HepG2 (cell line): ENCODE data around the gene PC. TPM values are rescaled to one million over a fixed set of nuclear protein-coding genes. Genes with fewer than 3 reads are reported as not detected.

Experiments
- ATAC-seq: fragments of 200-7000 bp; cut with Tn5 transposase; 3 replicates; pipeline ENCODE4 v1.9.1; 2020; ENCODE audit warnings: mild to moderate bottlenecking, moderate library complexity
- BruUV-seq: library from RNA; stranded (reverse); fragments of 400-500 nt; replicated peaks from 2 replicates; lab custom pipeline; 2021; lab: Mats Ljungman, UMichigan
- CTCF ChIA-PET: fragments of 300-600 bp; formaldehyde crosslinking; extraction: SDS; loops from one replicate; lab custom pipeline; 2021; ENCODE audit warnings: low total read pairs, inconsistent platforms, low intra/inter-chr PET ratio; lab: Yijun Ruan, JAX
- POLR2A ChIA-PET: fragments of 350-600 bp; sonication (Branson Sonifier 250); formaldehyde crosslinking; loops from one replicate; lab custom pipeline; 2020; ENCODE audit warnings: antibody characterized with exemption, inconsistent platforms; lab: Yijun Ruan, JAX
- DNase-seq: peaks from one replicate; pipeline ENCODE4 v3.0.0-alpha.2; 2015; ENCODE audit warnings: low spot score
- FAIRE-seq: peaks from 3 replicates; lab custom pipeline; 2011; peaks lifted over from hg19 to GRCh38; lab: Jason Lieb, UNC
- H2AFZ ChIP-seq: one replicate; pipeline ENCODE4 v1.6.1; 2011; ENCODE audit warnings: low read length, inconsistent platforms
- H3K27ac ChIP-seq: fragments of 300-600 bp; 3 replicates; pipeline ENCODE4 v1.8.0; 2011; ENCODE audit warnings: mixed run types, mild to moderate bottlenecking, mixed read lengths, low read length, inconsistent platforms; ENCODE audit not compliant: insufficient read depth; ENCODE audit errors: extremely low read length
- H3K27me3 ChIP-seq, 2 experiments: fragments of 200-600 bp in 1 of 2; 2 replicates in 1 of 2; 3 replicates in 1 of 2; pipeline versions ENCODE4 v1.6.0 to v1.8.0; 2011; ENCODE audit warnings: low read length in 2 of 2, mild to moderate bottlenecking in 2 of 2, moderate library complexity in 2 of 2, inconsistent platforms in 1 of 2; ENCODE audit not compliant: insufficient read depth in 2 of 2, control insufficient read depth in 1 of 2
- H3K36me3 ChIP-seq, 2 experiments: fragments of 200-600 bp in 1 of 2; replicated peaks in 1 of 2; 2 replicates in 1 of 2; 3 replicates in 1 of 2; pipeline versions ENCODE4 v1.5.1 to v1.8.0; 2011; ENCODE audit warnings: low read length in 2 of 2, inconsistent platforms in 1 of 2; ENCODE audit not compliant: insufficient read depth in 2 of 2, control insufficient read depth in 1 of 2
- H3K4me1 ChIP-seq: 2 replicates; pipeline ENCODE4 v1.5.1; 2012; ENCODE audit warnings: low read length, inconsistent platforms; ENCODE audit not compliant: insufficient read depth
- H3K4me2 ChIP-seq: 2 replicates; pipeline ENCODE4 v1.6.0; 2011; ENCODE audit warnings: low read depth, low read length, inconsistent platforms
- H3K4me3 ChIP-seq, 3 experiments: fragments of 200-600 bp in 1 of 3; sonication (generic), shearing (Covaris generic) in 1 of 3; replicated peaks in 1 of 3; 2 replicates each; pipeline ENCODE4 v1.5.1; 2011 to 2016; ENCODE audit warnings: low read length in 3 of 3, inconsistent platforms in 2 of 3, low read depth in 2 of 3, mild to moderate bottlenecking in 2 of 3, control low read depth in 1 of 3, mixed read lengths in 1 of 3; ENCODE audit not compliant: insufficient read depth in 1 of 3
- H3K79me2 ChIP-seq: one replicate; pipeline ENCODE4 v1.6.1; 2011; ENCODE audit warnings: low read length, inconsistent platforms; ENCODE audit not compliant: insufficient read depth
- H3K9ac ChIP-seq: 2 replicates; pipeline ENCODE4 v1.6.0; 2011; ENCODE audit warnings: mild to moderate bottlenecking, low read depth, low read length, inconsistent platforms; ENCODE audit not compliant: insufficient read depth
- H3K9me3 ChIP-seq: 2 replicates; pipeline ENCODE4 v1.5.1; 2012; ENCODE audit warnings: mild to moderate bottlenecking, low read length
- H4K20me1 ChIP-seq: 2 replicates; pipeline ENCODE4 v1.6.0; 2011; ENCODE audit warnings: inconsistent platforms, mild to moderate bottlenecking, low read length, moderate library complexity; ENCODE audit not compliant: insufficient read depth
- CCAR2 ChIP-seq: fragments of 200-400 bp; formaldehyde crosslinking; optimal IDR thresholded peaks from 2 replicates; pipeline ENCODE3; 2018; ENCODE audit warnings: low read depth, mild to moderate bottlenecking, low read length, moderate library complexity
- GPN1 ChIP-seq: sonication (generic); formaldehyde crosslinking; IDR thresholded peaks from 2 replicates; pipeline ENCODE4 v1.5.1; 2020; ENCODE audit warnings: missing genetic modification reagents, borderline replicate concordance
- HDAC1 ChIP-seq: sonication (generic); formaldehyde crosslinking; IDR thresholded peaks from 2 replicates; pipeline ENCODE4 v1.5.1; 2020; ENCODE audit warnings: mild to moderate bottlenecking, missing genetic modification reagents
- HDAC2 ChIP-seq: sonication (generic); formaldehyde crosslinking; IDR thresholded peaks from 2 replicates; pipeline ENCODE4 v1.4.0; 2020; ENCODE audit warnings: missing genetic modification reagents
- HNRNPUL1 ChIP-seq: fragments of 200-400 bp; formaldehyde crosslinking; IDR thresholded peaks from 2 replicates; pipeline ENCODE4 v1.6.1; 2017; ENCODE audit warnings: low read depth, mild to moderate bottlenecking, low read length, moderate library complexity
- ISX ChIP-seq: sonication (generic); formaldehyde crosslinking; conservative IDR thresholded peaks from 2 replicates; pipeline ENCODE4 v1.5.0; 2020; ENCODE audit warnings: missing genetic modification reagents
- KDM6A ChIP-seq: IDR thresholded peaks from 2 replicates; pipeline ENCODE4 v1.6.1; 2016; ENCODE audit warnings: low read depth
- KLF6 ChIP-seq: IDR thresholded peaks from 2 replicates; pipeline ENCODE4 v1.8.0; 2016; ENCODE audit warnings: missing biosample characterization, missing genetic modification reagents
- KMT2A ChIP-seq: sonication (generic); formaldehyde crosslinking; IDR thresholded peaks from 2 replicates; pipeline ENCODE4 v1.4.0; 2020; ENCODE audit warnings: missing genetic modification reagents
- MLX ChIP-seq: IDR thresholded peaks from 2 replicates; pipeline ENCODE4 v1.6.1; 2016
- YY1 ChIP-seq: IDR thresholded peaks from 2 replicates; pipeline ENCODE4 v1.6.1; 2011; ENCODE audit warnings: low read length, low read depth, moderate library complexity, mild to moderate bottlenecking; ENCODE audit not compliant: insufficient read depth, insufficient replicate concordance
- ZNF251 ChIP-seq: sonication (generic); formaldehyde crosslinking; IDR thresholded peaks from 2 replicates; pipeline ENCODE4 v1.9.0; 2021; ENCODE audit warnings: mild to moderate bottlenecking, missing genetic modification reagents
- ZNF546 ChIP-seq: sonication (generic); formaldehyde crosslinking; conservative IDR thresholded peaks from 2 replicates; pipeline ENCODE4 v1.8.1; 2023; ENCODE audit warnings: mild to moderate bottlenecking, missing genetic modification reagents
- ZNF773 ChIP-seq: sonication (generic); formaldehyde crosslinking; IDR thresholded peaks from 2 replicates; pipeline ENCODE4 v1.4.0; 2020; ENCODE audit warnings: missing genetic modification reagents, borderline replicate concordance
- WGBS: methylation state at CpG from one replicate; pipeline ENCODE4 v1.1.6; 2017; ENCODE audit warnings: low lambda C conversion rate; 5-methylcytosine and 5-hydroxymethylcytosine counted together
- in situ Hi-C: cut with HindIII; loops from 2 replicates; pipeline ENCODE4 v1.10.0; 2017; ENCODE audit warnings: low pct_unique_long_range_greater_than_20kb; ENCODE audit not compliant: extremely low pct_ligation_motif_present
- intact Hi-C: fragments of 100-400 bp; cut with micrococcal nuclease; formaldehyde crosslinking; loops from one replicate; pipeline ENCODE4 v1.10.0; 2022; ENCODE audit not compliant: unreplicated experiment
- polyA plus RNA-seq, 8 experiments: library from polyadenylated mRNA; depleted of rRNA in 3 of 8; stranded (reverse) in 7 of 8; unstranded in 1 of 8; fragments of >200 nt; fragmentation: Illumina TruSeq in 4 of 8; extraction: Trizol in 4 of 8; gene quantifications; 2 replicates each; pipeline versions ENCODE4 v1.2.1 to v1.2.3, GENCODE V29; 2011 to 2016; ENCODE audit warnings: low read depth in 4 of 8, missing spikeins in 1 of 8, mixed read lengths in 1 of 8; ENCODE audit not compliant: insufficient read depth in 1 of 8
- total RNA-seq, 5 experiments: library from RNA; depleted of rRNA; stranded (reverse); fragments of >200 nt; fragmentation: Illumina TruSeq; extraction: Trizol; gene quantifications; 2 replicates each; pipeline ENCODE4 v1.2.3, GENCODE V29; 2016; ENCODE audit warnings: low read depth in 1 of 5
- TF ChIP-seq, protein P1 (sequence below): sonication (generic); formaldehyde crosslinking; IDR thresholded peaks from 2 replicates; pipeline ENCODE4 v1.4.0; 2020; ENCODE audit warnings: mild to moderate bottlenecking, missing genetic modification reagents
- TF ChIP-seq, protein P2 (sequence below): fragments of 450-650 bp; IDR thresholded peaks from 2 replicates; pipeline ENCODE4 v1.6.1; 2016

PC gene
- total and polyA plus RNA-seq, 2 of the 13 experiments (the other 11 are each of a cell fraction or from before 2014, with no cell fraction given) = 29.0 to 39.0 TPM

- H3K9me3 ChIP-seq = no peaks in the 10 kb centered on the region
- TF ChIP-seq CCAR2 (no peak), HNRNPUL1 (no peak), ZNF546 (CRISPR knock-in tag) (no peak), KMT2A (CRISPR knock-in tag) (no peak), KDM6A (CRISPR knock-in tag) (no peak), MLX (CRISPR knock-in tag) (no peak), ISX (CRISPR knock-in tag) (no peak), HDAC1 (CRISPR knock-in tag) (no peak), GPN1 (CRISPR knock-in tag) (no peak), ZNF773 (CRISPR knock-in tag) (no peak), HDAC2 (CRISPR knock-in tag) (no peak), YY1 (no peak), ZNF251 (CRISPR knock-in tag) (no peak), KLF6 (CRISPR knock-in tag) (no peak)
- TF ChIP-seq, protein P1, sequence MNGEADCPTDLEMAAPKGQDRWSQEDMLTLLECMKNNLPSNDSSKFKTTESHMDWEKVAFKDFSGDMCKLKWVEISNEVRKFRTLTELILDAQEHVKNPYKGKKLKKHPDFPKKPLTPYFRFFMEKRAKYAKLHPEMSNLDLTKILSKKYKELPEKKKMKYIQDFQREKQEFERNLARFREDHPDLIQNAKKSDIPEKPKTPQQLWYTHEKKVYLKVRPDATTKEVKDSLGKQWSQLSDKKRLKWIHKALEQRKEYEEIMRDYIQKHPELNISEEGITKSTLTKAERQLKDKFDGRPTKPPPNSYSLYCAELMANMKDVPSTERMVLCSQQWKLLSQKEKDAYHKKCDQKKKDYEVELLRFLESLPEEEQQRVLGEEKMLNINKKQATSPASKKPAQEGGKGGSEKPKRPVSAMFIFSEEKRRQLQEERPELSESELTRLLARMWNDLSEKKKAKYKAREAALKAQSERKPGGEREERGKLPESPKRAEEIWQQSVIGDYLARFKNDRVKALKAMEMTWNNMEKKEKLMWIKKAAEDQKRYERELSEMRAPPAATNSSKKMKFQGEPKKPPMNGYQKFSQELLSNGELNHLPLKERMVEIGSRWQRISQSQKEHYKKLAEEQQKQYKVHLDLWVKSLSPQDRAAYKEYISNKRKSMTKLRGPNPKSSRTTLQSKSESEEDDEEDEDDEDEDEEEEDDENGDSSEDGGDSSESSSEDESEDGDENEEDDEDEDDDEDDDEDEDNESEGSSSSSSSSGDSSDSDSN (CRISPR knock-in tag) = no peak
- TF ChIP-seq, protein P2, sequence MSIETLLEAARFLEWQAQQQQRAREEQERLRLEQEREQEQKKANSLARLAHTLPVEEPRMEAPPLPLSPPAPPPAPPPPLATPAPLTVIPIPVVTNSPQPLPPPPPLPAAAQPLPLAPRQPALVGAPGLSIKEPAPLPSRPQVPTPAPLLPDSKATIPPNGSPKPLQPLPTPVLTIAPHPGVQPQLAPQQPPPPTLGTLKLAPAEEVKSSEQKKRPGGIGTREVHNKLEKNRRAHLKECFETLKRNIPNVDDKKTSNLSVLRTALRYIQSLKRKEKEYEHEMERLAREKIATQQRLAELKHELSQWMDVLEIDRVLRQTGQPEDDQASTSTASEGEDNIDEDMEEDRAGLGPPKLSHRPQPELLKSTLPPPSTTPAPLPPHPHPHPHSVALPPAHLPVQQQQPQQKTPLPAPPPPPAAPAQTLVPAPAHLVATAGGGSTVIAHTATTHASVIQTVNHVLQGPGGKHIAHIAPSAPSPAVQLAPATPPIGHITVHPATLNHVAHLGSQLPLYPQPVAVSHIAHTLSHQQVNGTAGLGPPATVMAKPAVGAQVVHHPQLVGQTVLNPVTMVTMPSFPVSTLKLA = no peak
- TF ChIP-seq, all 625 proteins: peak for 0
- CTCF ChIA-PET = no interaction called here
- Histone ChIP-seq H3K4me2 (no peak overlapping the region), H3K36me3 (0 out of 5 replicates have a peak, but pooled peaks cover 0 to 2% of the 10 kb centered on the region in 2 experiments), H4K20me1 (no peaks in the 10 kb centered on the region), H3K27me3 (no peaks in the 10 kb centered on the region), H3K4me3 (no peak overlapping the region), H3K4me1 (peaks cover 97% of the 10 kb centered on the region), H3K79me2 (peaks cover 26% of the 10 kb centered on the region), H3K27ac (no peak overlapping the region), H3K9ac (no peak overlapping the region), H2AFZ (no peak overlapping the region)
- intact Hi-C loops (no loop called here), in situ Hi-C loops (no loop called here)
- no TSS peak for BruUV-seq
- POLR2A ChIA-PET = interaction anchor here (1.1 to 2.1 kb wide), 2 partner anchors 9 to 68 kb away, joined by 5 to 7 read pairs; partner anchors contain the start of gene RCE1
- ATAC-seq (no peak), FAIRE-seq (no peak), DNase-seq (no peak)
- WGBS = 99% methylated on average over 3 of the region's 4 CpGs
These were observed 47.5 kb downstream of the PC start for GRCh38 chr11:66910669-66911068.
